HG02852 (cell line): Measurements from ENCODE around the gene GPX1.
A peak's percentile ranks its signal among the peaks of the same experiment; 100 is the strongest.
"Not testable (repeated sequence)": the region's sequence is repeated elsewhere in the genome, so short reads cannot be mapped to it uniquely, and the experiment has no call there.

Experiments
- ATAC-seq: cut with Tn5 transposase; IDR thresholded peaks from one replicate; pipeline ENCODE4 v1.9.1; 2021; ENCODE audit warnings: mild to moderate bottlenecking, moderate library complexity; ENCODE audit not compliant: unreplicated experiment

Gene GPX1

GRCh38 chr3:49358884-49359225 is 702 bp upstream of the GPX1 start:
- no peak for ATAC-seq

GRCh38 chr3:49357443-49358216 is 523 bp downstream of the GPX1 start:
- peak; percentile 22 for ATAC-seq

- ATAC-seq = not testable (repeated sequence)
Observed at GRCh38 chr3:49357095-49357442, 1.1 kb downstream of the GPX1 start.

- no peak for ATAC-seq
Observed at GRCh38 chr3:49352890-49353421, 5.2 kb downstream of the GPX1 start.

- ATAC-seq = no peak
Observed at GRCh38 chr3:49352281-49352680, 5.9 kb downstream of the GPX1 start.

GRCh38 chr3:49351521-49352011 is 6.6 kb downstream of the GPX1 start:
- ATAC-seq = no peak

- no peak for ATAC-seq
Observed at GRCh38 chr3:49349348-49350114, 8.6 kb downstream of the GPX1 start.

GRCh38 chr3:49348361-49348760 is 9.8 kb downstream of the GPX1 start:
- not testable (repeated sequence) for ATAC-seq

- no peak for ATAC-seq
Observed at GRCh38 chr3:49346797-49347251, 11.3 kb downstream of the GPX1 start.

GRCh38 chr3:49343163-49343562 is 15.0 kb downstream of the GPX1 start:
- ATAC-seq = no peak

GRCh38 chr3:49341996-49342395 is 16.2 kb downstream of the GPX1 start:
- no peak for ATAC-seq

- peak; percentile 75 for ATAC-seq
Observed at GRCh38 chr3:49339941-49340800, 18.0 kb downstream of the GPX1 start, which contains the start of gene USP4. Gene USP4, minus strand, starts transcription at chr3:49340053. Its CDS starts 29 bp downstream, at chr3:49340024.

GRCh38 chr3:49339581-49339940 is 18.6 kb downstream of the GPX1 start:
- peak; percentile 15 for ATAC-seq

- no peak for ATAC-seq
Observed at GRCh38 chr3:49333916-49334633, 24.1 kb downstream of the GPX1 start.

- no peak for ATAC-seq
Observed at GRCh38 chr3:49333091-49333490, 25.1 kb downstream of the GPX1 start.

- ATAC-seq = no peak
Observed at GRCh38 chr3:49329186-49329585, 29.0 kb downstream of the GPX1 start.

- not testable (repeated sequence) for ATAC-seq
Observed at GRCh38 chr3:49328350-49328749, 29.8 kb downstream of the GPX1 start.

- ATAC-seq = no peak
Observed at GRCh38 chr3:49327485-49327884, 30.7 kb downstream of the GPX1 start.

- no peak for ATAC-seq
Observed at GRCh38 chr3:49324768-49325167, 33.4 kb downstream of the GPX1 start.
